Gastrocnemius medialis (tissue), 4 donors: ENCODE data around the gene SLC7A6OS.

Experiments
- POLR2A ChIP-seq, 2 donors: fragments of 450-650 bp; IDR thresholded peaks; one replicate each; pipeline ENCODE4 v1.6.1; 2017; ENCODE audit warnings: antibody characterized with exemption in 2 of 2, mild to moderate bottlenecking in 2 of 2, moderate library complexity in 2 of 2
- TF ChIP-seq, protein P1 (sequence below), 5 experiments: fragments of 450-650 bp in 3 of 5; fragments of 200-600 bp in 2 of 5; sonication (generic) in 2 of 5; IDR thresholded peaks in 4 of 5; conservative IDR thresholded peaks in 1 of 5; 1 replicate in 4 of 5; 2 replicates in 1 of 5; pipeline ENCODE4 v1.5.1; 2016 to 2019; ENCODE audit warnings: antibody characterized with exemption in 5 of 5, mild to moderate bottlenecking in 3 of 5, moderate library complexity in 3 of 5

DNA sequence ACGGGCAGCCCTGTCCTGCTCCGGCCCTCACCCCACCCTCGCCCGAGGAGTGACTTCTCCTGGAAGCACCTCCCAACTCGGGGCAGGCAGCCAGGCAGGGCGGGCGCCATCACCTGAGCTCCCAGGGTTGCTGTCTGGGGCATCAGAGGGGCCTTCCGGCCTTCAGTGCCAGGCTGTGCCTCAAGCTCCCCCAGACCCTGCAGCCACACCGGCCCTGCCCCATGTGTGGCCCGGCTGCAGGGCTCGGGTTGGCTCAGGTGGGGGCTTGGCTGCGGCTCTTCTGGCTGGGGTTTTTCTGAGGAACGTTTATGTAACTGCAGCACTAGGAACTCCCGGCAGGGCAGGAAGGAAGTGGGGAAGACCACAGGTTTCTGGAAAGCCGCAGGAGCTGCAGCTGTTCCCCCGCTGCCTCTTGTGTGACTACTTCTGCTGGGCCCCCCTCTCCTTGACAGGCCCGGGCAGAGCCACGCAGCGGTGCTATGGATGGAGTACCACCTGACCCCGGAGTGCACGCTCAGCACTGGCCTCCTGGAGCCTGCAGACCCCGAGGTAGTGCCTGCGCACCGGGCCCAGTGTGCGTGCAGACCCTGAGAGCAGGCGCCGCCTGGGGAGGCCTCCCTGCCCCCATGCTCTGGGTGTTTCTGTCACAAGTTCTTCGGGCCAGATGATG lies 45.6 kb upstream of the SLC7A6OS start:
- TF ChIP-seq POLR2A (IDR thresholded peaks at IDR 0.05): no peak
- TF ChIP-seq, protein P1, sequence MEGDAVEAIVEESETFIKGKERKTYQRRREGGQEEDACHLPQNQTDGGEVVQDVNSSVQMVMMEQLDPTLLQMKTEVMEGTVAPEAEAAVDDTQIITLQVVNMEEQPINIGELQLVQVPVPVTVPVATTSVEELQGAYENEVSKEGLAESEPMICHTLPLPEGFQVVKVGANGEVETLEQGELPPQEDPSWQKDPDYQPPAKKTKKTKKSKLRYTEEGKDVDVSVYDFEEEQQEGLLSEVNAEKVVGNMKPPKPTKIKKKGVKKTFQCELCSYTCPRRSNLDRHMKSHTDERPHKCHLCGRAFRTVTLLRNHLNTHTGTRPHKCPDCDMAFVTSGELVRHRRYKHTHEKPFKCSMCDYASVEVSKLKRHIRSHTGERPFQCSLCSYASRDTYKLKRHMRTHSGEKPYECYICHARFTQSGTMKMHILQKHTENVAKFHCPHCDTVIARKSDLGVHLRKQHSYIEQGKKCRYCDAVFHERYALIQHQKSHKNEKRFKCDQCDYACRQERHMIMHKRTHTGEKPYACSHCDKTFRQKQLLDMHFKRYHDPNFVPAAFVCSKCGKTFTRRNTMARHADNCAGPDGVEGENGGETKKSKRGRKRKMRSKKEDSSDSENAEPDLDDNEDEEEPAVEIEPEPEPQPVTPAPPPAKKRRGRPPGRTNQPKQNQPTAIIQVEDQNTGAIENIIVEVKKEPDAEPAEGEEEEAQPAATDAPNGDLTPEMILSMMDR (IDR thresholded peaks at IDR 0.05 in 4 of 5, conservative IDR thresholded peaks at IDR 0.05 in 1 of 5): no peak
